DMS153 treated with DMSO at 0.1 percent for 48 hours (cell line): ENCODE data around the gene PTPA.

Source experiments
- DNase-seq: peaks from one replicate; lab custom pipeline; 2025; ENCODE audit not compliant: unreplicated experiment; lab: John Stamatoyannopoulos, UW

PTPA gene

GRCh38 chr9:129136446-129137035, 25.3 kb downstream of the PTPA start:
- no peak for DNase-seq

- no peak for DNase-seq
Observed at GRCh38 chr9:129137292-129138143, 26.3 kb downstream of the PTPA start.

- DNase-seq, result no peak
Observed at GRCh38 chr9:129138144-129138462, 26.9 kb downstream of the PTPA start.

- DNase-seq, result no peak
Observed at GRCh38 chr9:129138476-129139232, 27.4 kb downstream of the PTPA start.

DNA sequence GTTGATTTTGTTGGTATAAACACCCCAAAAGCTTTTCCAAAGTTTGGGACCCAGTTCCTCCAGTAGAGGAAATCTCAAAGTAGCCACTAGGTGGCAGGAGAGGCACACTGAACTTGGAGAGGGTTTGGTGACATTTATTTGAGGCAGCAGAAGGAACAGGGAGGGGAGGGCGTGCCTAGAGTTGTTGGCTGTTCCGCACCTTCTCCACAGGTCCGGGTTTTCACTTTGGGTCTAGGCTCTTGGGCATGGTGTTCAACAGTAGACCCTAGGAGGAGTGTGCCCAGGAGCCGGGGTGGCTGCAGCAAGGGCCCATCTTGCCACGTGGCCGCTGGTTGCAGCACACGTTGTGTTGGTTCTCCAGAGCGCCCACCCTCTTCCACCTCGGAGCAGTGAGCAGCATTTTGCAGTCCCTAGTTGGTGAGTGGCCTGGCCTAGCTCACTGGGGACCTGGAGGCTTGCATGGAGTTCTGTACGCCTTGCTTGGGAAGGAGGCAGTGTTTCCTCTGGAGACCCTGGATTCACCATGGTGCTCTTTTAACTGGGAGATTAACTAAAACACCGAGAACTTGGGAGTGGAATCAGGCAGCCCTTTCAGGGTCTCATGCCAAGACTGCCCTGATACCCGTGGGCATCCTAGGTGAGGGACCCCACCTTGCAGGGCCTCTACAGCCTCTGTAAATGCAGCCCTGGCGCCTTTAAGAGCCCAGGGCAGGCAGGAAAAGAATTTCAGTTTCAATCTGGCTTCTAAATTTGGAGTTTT, 28.2 kb downstream of the PTPA start:
- peak; percentile 82 for DNase-seq

DNA sequence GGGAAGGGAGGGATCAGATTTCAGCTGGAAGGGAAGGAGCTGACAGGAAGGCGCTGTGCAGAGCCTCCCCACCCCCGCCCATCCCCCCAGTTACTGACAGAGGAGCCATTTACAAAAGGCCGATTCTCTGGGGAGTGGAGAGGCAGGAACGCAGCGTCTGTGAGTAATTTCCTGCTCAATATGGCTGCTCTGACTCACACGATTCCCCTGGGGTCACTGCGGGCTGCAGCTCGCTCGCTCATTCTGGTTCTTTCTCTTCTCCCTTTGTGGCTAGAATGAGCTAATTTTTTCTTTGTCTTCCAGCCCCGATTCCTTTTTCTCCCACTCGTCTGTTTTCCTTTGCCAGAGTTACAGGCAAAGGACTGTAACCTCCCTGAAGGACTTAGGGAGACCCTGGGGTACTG, 28.8 kb downstream of the PTPA start:
- DNase-seq, result peak; percentile 98

DNA sequence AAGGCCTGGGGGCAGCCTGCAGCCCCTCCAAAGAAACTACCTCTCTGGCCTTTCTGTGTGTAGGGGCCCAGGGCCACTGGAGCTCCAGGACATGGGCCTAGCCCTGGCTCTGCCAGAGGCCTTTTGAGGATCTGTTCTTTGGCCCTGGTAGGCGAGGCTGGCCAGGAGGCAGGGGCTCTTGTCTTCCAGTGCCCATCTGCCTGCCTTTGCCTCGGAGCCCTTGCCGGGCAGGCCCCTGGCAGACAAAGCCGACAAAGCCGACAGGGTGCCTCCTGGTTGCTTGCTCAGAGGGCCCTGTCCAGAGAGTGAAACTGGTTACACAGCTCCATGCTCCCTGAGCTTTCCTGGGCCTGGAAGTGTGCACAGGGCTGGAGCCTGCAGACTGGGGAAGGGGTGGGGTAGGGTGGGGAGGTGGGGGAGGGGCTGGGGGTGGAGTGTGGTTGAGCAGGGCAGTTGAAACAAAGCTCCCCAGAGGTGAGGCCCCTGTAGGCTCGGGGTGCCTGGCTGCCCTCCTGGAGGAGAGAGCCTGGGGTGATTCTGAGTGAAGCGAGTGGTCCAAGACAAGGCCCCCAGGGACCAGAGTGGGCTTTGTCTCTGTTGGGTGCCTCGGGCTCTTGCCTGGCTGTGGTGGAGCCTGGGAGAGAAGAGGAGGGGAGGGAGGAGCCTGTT, 29.3 kb downstream of the PTPA start:
- peak; percentile 58 for DNase-seq

GRCh38 chr9:129141066-129142041, 30.1 kb downstream of the PTPA start:
- no peak for DNase-seq

DNA sequence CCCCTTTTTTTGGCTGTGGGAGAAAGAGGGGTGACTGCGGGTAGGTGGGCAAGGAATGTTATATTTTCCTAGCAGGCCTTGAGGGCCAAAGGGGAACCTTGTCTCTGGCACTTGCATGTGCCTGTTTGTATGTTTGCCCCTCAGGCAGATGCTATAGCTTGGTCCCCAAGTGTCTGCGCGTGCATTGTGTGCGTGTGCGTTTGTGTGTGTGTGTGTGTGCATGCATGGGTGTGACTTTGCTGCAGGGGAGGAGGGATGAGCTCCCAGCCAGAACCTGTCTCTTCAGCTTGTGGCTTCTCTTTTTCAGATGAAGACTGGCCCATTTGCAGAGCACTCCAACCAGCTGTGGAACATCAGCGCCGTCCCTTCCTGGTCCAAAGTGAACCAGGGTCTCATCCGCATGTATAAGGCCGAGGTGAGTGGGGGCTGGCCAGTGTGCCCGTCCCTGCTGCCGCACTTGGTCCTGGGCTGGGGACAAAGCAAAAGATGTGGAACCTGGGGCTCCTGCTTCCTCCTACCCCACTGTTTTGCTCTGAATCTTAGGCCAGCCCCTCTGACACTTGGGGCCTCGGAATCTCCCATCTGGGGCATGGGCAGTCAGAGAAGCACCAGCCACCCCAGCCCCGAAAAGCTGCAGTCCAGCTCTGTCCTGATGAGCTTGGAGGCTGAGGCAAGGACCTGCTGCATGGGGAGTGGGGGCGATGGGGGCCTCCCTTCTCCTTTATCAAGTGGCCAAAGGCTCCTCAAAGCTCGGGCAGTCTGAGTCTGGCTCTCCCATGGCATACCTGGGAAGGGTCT, 31.1 kb downstream of the PTPA start:
- DNase-seq, result no peak

DNA sequence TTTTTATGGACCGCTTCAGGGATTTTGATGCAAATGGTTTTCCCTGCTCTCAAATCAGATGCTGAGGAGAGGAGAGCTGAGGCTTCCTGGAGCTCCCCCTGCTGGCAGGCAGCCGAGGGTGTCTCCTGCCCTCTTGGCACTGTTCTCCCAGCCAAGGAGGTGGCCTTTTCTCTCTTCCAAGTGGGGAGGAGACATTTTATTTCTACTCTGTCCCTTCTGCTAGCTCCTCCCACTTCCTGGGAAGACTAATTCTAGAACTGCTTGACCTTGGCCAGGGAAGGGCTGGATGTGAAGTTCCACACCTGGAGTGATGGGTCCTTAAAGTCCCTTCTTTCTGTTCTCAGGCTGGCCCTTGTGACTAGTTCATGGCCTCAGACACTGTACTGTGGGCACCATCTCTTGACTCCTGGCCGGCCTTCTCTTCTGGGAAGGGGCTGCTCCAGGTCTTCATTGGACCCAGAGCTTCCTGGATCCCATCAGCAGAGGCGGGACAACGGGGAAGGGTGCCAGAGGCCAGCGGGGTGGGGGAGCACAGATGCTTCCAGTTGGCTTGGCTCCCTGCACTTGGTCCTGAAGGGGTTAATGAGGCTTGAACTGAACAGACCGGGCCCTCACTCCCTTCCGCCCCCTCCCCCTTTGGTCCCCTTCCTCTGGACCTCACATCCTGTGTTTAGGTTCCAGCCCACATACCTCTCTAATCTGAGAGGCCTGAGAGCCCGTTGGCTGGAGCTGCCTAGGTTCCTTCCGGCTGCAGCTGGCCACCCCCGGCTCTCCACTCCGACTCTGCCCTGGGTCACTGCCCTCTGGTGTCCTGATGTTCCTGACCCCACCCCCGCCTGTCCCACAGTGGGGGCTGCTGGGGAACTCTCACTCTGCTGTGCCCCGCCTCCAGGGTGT, 32.1 kb downstream of the PTPA start:
- DNase-seq, result peak; percentile 46

- no peak for DNase-seq
Observed at GRCh38 chr9:129145316-129145715, 34.1 kb downstream of the PTPA start.

DNA sequence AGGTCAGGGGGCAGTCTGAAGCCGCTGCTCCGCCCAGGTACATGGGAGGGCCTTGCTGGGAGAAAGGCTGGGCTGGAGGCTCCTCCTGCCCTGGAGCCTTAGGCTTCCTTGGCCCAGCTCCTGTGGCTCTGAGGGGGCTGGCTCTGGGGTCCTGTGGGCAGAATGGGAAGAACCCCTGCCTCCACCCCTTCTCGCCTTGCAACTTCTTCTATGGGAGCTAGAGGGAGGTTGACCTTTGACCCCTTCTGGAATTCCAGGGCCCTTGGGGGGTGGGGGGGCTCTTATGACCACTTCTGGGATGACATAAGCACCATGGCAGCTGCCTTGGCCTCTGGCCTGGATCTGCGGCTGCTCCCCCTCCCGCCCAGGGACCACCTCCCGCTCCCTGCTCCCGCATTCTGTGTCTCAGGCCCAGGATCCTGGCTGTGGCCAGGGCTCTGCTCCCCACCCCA, 34.7 kb downstream of the PTPA start:
- DNase-seq, result no peak

GRCh38 chr9:129146441-129146941, 35.3 kb downstream of the PTPA start:
- DNase-seq, result no peak

GRCh38 chr9:129148463-129149204, 37.4 kb downstream of the PTPA start:
- no peak for DNase-seq

DNA sequence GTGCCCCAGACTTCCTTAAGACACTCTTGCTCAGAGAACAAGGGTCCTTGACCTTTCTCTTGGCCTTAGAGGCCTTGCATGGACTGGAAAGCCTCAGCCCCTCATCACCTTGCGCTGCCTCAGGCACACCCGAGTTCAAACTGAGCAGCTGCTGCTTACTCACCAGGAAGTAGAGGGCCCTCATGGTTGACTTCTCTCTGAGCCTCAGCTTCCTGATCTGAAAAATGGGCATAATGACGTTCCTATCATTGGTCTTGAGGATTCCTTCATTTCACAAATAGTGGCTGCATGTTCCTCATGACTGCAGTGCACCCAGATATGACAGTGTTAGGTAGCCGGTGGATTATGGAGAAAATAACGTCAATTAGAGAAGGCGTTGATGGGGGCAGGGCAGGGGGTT, 38.2 kb downstream of the PTPA start:
- DNase-seq, result no peak

DNA sequence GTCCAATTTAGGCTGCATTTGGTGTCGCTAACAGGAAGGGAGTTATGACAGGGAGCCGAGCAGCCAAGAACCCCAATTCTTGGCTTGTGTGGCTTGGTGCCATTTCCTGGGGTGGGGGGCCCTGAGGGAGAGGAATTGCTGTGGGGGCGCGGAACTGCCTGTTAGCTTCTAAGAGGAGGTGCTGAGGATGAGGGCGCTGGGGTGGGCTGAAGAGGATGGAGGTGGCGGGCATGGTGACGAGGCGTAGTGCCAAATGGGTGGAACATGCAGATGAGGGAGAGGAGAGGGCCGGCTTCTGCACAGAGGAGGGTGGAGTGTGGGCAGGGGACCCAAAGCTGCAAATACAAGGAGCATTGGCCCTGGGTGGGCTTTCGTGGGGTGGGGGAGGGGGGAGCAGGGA, 38.9 kb downstream of the PTPA start:
- no peak for DNase-seq

DNA sequence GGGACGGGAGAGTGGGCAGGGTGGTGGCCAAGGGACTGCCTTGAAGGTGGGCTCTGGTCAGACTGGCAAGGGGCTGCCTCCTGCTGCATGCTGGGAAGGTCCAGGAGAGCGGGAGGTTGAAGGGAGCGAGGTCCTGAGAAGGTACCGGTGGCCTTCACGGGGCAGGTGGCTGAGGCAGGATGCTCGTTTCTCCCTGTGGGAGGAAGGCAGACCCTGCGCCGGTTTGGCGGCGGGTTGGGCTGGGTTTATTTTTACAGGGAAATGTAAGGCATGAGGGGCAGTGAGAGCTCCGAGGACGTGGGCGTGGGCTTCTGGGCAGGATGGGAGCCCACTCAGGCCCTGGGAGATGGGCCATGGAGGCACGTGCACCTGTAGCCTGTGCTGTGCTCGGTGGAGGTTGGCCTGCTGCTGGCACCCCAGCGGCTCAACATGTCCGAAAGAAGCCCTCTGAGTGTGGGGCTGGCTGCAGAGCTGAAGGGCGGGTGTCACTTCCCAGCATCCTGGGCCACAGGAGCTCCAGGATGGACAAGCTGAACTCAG, 39.5 kb downstream of the PTPA start:
- no peak for DNase-seq
